Erythroblast (primary cell): Measurements from ENCODE around the gene ETV2.

Source experiments
- GATA1 ChIP-seq: IDR thresholded peaks from 2 replicates; pipeline ENCODE4 v1.6.1; 2011; ENCODE audit warnings: low read depth, mild to moderate bottlenecking, control low read depth, low read length, moderate library complexity
- POLR2A ChIP-seq: IDR thresholded peaks from 2 replicates; pipeline ENCODE4 v1.6.1; 2011; ENCODE audit warnings: mild to moderate bottlenecking, low read length

DNA sequence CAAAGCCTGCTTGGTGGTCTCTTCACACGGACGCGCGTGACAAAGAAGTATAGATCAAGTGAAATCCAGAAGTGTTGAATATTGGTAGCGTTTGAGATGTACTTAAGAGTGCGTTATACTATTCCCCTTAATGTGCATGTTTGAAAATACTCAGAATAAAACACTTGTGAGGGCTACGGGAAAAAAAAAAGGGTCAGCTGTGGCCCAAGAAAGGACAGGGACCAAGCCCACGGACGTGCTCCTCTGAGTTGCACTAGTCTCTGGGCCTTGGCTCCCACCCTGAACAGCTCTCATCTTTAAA is 13.3 kb upstream of the ETV2 start:
- TF ChIP-seq POLR2A (no peak), GATA1 (no peak)
